Fibroblast of peridontal ligament (primary cell): Measurements from ENCODE around the gene RUNX1.

ENCODE experiments used
- DNase-seq: peaks from one replicate; pipeline ENCODE4 v3.0.0-alpha.2; 2010; ENCODE audit errors: extremely low read depth

RUNX1 gene

DNA sequence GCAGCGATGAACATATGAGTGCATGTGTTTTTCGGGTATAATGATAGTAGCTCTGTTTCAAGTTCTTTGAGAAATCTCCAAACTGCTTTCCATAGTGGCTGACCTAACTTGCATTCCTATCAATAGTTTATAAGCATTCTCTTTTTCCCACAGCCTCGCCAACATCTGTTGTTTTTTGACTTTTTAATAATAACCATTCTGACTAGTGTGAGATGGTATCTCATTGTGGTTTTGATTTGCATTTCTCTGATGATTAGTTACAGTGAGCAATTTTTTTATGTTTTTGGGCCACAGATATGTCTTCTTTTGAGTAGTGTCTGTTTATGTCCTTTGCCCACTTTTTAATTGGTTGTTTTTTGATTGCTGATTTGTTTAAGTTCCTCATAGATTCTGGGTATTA is 10.6 kb upstream of the RUNX1 start:
- DNase-seq: peak; percentile 62

DNA sequence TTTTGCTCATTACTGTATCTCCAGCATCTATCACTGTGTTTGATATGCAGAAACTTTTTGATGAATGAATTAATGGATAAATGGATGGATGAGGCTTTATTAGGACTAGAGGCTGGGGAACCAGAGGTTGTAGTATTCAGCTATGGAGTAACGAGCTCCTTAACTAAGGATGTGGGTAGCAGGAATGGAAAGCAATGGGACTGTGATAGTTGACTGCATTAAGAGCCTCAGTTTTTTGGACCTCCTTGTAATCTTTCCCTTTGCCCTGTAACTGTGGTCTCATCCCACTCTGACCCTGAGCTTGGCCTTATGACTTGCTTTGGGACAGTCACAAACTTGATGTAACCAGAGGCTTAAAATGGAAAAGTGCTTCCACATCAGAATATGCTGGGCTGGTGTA is 9.0 kb upstream of the RUNX1 start:
- DNase-seq: no peak

DNA sequence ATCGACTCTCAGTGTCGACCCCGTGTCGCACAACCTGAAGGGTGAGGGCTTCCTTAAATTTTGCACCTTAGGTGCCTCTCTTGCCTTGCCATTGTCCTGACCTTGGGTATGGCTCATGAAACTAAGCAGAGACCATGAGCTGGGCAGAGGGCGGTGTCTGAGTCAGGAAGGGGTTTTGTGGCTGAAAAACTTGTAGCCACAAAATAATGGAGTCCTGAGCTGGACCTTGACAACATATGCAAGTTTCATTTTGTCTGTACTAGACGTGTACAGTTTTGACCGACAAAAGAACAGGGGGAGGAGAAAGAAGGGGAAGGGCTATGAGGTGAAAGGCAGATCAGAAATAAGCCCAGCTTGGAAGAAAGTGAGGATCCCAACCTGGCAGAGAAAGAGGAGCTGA is 8.3 kb upstream of the RUNX1 start:
- DNase-seq: no peak

DNA sequence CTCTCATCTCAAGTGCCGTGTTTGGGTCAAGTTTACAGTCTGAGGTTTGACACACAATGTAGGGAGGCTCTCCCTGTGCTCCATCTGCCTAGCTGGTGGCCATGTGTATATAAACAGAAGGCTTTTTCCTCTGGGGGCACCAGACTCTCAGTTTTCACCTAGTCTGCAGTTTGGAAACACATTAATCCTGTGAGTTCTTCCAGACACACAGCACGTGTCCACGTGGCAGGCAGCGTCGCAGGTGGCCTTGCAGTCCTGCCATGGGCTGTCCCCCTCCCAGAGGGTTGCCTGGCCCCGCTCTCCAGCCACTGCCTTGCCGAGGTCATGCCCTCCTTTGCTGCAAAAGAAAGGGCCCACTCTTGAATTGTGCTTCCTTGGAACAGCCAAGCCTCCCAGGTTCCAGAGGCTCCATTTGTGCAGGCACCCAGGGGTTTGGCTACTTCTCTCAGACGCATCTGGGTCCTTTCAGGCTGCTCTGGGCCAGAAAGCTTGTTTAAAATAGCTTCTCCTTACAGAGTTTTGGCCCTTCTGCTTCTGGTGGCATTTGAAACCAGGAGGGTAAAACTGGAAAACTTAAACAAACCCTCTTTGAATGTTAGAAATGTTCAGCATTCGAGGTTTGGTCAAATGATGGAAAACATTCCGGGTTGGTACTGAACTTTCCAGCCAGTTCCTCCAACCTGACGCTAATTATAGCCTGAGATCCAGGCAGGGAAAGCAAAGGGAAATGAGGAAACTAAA is 4.4 kb upstream of the RUNX1 start:
- DNase-seq: peak; percentile 35

DNA sequence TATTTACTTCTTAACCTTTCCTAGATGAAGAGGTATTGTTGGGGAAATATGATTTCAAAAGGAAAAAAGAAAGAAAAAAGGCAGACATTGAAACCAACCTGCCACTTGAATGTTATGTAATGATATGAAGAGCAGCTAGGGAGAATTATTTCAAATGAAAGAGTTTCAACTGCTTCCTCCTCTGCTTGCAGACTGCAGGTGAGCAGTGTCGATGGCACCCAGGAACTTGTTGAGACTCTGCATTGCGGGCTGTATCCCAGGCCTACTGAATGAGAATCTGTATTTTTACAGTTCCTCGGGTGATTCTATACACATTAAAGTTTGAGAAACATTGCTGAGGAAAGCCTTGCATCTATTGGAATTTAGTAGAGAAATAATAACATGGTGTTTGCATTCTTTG is 3.7 kb upstream of the RUNX1 start:
- DNase-seq: no peak

DNA sequence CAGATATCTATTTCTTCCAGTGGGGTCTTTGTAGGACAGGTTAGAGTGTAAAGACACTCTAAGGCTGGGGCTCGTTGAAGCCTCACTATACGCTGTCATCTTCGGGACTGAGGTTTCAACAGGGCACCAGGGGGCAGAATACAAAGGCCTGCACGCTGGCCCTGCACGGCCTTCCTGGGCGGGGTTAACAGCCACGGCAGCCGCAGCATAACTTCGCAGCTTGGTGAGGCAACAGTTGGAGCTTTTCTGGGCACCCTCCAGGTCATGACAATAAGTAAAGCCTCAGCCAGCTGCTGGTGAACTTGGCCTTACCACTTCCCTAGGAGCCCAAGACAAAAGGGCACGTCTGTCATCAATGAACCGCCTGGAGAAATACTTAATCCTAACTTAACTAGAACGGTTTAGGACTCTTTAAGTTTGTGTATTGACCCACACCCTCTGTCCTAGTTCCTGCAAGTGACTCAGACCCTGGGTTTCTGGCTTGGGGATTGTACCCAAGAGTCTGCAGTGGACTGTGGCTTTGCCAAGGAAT is 2.3 kb upstream of the RUNX1 start:
- DNase-seq: peak; percentile 39

DNA sequence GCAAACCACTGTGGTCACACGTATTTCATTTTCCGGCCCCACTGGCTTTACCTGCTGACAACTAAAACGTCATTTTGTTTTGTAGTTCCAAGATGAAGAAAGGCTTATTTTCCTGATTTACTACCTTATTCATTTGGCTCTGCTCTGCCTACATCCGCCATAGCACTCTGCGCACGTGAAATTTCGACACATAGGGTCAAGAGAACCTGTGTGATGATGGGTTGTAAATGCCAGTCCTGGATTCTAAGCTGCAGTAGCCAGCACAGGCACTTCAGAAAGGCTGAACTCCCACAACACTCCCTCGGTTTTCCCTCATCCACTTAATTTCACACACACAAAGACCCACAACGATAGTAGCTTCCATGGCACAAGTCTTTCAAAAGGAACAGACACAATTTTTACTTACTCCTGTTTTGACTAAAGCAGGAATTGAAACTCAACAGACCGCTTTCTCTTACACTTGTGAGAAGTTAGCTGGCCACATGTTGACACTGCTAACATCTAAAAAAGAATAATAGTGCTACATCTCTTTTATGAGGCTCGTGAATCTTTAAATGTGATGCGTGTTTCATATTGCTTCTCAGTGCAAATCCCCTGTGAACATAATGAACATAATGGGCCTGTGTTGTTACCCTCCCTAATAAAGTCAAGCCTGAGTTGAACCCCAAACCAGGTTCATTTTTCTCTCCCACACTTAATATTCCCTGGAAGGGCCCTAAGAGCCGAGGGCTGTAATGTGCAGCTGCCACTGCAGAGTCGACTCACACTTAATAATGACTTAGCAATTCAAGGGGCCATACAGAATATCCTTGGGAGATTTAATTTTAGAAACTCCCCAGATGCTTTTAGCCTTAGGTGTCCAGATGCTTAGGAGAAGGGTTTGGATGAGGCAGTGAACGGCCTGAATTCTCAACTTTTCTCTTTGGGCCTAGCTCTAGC is 1.5 kb upstream of the RUNX1 start:
- DNase-seq: no peak

DNA sequence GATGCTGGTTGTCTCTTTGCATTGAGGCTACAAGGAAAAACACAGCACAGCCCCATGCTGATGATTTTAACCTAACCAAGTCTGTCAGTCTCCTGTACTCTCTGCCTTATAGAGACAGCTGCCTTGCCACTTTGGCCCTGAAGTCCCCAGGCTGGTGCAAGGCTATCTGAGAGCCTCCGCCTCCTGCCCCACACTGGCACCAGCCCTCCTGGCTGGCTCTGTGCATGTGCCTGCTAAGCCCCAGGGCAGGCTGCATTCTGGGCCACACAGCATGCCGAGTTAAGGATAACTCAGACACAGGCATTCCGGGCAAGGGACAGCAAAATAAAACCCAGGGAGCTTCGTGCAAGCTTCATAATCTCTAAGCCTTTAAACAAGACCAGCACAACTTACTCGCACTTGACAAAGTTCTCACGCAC is 910 bp downstream of the RUNX1 start:
- DNase-seq: peak; percentile 41

DNA sequence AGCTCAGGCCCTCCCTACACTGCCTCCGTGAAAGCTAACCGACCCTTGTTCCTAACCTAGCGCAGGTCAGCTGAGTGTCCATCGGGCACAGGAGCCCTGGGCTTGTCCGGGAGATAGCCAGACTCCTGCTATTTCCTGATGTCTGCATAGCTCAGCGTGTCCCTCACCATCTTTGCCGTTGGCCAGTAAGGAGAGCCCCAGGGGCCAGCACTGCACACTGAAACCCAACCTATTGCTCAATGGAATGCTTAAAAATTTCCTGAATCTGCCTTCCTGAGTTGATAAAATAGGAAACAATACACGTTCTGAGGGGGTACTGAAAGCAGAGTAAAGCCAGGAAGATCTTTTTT is 2.2 kb downstream of the RUNX1 start:
- DNase-seq: no peak

DNA sequence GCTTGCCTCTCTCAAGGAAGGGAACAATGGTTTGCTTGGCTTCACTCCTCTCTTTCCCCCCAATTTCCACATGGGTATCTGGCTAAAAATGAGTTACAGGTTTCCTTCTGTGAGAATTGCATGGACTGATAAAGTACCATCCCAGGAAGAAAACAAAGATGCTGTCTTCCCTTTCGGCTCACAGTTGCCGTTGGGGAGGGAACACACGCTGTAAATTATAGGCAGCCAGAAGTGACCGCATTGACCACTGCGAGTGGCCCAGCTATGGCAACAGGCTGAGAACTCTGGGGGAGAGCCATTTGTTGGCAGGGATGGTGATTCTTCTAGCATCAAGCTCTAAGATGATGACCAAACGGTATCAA is 2.9 kb downstream of the RUNX1 start:
- DNase-seq: no peak

DNA sequence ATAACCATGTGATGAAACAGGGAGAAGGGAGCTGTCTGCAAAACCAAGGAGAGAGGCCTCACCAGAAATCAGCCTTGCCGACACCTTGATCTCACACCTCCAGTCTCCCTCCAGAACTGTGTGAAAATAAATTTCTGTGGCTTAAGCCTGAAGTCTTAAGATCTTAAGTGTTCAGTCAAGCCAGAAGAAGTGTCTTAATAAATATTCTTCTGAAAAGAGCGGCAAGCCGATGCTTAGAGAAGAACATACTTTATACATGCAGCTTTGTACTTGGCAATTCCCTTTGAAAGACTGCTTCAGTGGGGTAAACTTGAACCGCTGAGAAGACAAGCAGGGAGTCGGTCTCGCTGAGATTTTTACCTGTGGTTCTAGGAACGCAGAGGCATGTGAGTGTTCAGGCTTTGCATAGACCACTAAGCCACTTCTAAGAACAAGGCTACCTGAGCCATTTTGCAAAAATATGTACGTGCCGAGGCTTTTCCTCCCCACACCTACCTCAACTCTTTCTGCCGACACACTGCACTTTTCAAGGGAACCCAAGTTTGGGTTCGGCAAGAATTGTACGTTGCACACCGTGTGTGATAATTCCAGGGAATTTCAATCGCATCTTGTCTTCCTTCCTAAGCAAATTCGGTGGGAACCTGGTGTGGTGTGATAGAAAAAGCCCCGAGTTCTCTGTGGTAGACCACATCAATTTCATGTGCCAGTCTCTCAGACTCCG is 3.4 kb downstream of the RUNX1 start:
- no peak for DNase-seq

DNA sequence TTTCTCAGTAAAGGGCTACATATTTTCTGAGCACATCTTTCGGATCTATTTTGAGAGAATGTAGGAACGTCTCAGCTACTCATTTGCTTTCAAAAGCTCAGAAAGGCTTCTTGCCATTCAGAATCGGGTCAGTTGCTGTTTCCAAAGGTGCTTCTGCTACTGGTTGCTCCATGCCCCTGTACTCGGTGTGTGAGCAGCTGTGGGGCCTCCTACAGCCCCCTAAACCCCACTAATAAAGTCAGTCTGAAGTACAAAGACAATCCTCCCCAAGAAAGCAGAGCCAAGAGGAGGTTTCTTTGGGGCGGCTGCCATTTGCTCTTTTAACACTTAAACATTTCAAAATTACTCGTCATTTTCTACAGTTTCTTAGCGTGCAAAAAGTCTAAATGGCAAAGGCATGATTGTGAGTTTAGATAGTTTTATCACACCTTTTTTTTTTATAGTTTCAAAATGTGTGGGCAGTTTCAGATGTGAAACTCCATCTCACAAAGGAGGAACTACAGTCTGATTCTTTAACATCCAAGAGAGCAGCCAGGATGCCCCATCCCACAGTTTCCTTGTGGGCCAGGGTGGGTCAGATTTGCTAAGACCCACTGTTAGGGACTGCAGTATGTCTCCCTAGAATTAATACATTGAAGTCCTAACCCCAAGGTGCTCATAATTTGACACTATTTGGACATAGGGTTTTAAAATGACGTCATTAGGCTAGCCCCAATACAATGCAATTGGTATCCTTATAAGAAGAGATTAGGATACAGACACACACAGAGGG is 4.1 kb downstream of the RUNX1 start:
- no peak for DNase-seq

DNA sequence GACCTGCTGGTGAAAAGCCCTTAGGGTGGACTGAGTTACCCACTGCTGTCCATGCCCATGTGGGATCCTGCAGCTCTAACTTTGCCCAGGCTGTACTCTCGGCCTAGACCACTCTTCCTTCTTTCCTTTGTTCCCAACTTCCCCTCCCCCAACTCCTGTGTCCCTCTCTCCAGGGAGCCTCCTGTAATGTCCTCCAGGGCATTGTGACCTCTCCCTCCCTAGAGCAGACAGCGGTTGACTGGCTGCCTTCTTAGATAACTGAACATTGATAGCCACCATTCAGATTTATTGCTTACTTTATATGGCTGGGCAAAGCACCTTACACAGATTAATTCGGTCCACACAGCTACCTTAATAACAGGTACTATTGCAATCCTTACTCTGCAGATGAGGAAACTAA is 5.0 kb downstream of the RUNX1 start:
- no peak for DNase-seq

DNA sequence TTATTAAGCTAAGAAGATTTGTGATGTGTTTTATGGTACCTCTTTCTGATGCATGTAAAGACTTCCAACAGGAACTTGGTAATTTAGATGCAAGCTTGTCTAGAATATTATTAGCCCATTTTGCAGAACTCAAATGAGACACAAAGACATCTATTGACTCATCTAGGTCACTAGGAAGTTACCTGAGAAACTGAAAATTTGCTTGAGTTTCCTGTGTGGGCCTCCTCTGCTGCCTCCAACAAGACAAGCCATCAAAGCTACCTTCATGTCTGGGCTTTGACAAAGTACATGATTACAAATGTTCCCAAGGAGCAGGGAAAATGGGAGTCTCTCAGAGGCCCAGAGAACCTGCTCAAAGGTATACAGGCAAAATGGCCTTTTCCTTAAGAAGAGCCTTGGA is 5.6 kb downstream of the RUNX1 start:
- DNase-seq: no peak

DNA sequence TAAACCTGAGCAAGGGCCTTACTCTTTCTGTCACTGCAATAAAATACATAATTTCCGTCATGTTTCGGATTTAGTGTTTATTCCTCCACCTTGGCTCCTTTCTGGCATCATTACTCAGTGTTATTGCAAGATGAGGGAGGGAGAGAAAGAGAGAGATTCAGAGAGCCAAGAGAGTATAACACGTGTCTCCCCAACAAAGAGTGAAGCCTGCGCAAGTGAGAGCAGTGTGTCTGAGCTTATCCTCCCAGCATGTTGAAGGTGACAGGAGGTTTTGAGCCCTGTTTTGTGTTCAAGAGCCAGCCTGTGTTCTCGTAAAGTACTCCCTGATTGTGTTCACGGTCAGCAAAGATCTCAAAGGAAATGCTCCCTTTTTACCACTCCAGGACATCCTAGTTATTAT is 6.3 kb downstream of the RUNX1 start:
- DNase-seq: no peak

DNA sequence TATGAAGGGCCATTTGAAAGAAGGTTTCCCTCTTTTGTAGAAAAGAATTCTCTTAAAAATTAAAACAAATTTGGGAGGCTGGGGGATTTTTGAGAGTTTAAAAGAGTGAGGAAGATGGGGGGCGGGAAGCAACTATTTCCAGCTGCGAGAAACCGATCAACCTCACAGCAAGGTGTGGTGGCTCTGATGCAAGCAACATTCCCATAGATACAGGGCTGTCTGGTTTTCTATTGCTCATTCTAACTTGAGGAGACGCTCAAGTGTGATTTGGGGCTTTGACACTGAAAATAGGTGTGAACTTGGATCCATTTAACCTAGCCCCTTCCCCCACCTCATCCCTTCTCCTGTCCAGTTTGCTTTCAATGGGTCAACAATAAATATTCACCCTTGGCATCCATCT is 7.2 kb downstream of the RUNX1 start:
- no peak for DNase-seq

DNA sequence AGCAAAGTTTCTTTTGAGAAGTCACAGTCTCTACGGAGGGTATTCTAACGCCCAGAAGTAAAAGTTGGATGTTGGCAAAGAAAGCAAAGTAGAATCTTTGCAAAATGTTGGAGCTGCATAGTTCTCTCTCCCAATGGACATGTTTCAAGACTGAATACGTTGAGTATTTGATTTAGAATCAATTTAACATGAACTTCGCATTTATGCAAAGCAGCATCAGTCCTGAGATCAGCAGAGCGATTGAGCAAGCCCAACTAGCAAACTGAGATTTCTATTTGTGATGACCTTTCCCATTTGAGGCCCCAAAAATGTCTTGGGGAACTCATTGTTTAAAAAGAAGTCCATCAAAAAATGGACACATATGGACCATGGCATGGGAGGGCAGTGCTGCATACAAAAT is 8.0 kb downstream of the RUNX1 start:
- DNase-seq: peak; percentile 19

DNA sequence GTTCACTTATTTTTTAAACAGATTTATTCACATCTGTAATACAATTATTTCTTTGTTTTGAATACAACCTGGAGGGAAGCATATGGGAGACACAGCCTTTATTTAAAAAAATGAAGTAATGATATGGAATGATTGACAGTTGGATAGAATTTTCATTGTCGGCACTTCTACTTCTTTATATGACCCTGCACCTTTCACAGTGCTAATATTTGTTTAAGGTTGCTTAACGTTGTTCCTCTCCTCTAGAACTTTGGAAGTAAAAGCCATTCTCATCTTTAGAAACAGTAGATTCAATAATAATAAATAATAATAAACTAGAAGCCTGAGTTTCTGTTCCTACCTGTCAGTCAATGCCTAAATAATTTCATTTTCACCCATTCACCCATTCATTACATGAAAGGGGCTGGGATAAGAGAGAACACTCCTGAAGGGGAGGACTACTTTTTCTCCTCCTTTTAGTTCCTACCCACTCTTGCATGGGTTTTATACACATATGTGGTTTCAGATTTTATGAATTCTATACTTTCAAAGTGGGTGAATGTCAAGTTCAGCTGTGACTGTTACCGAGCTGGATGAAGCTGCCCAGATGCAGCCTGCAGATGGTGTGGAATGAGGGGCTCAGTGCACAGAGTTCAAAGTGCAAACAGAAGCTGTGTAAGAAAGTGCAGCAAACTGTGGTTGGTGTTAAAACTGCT is 9.4 kb downstream of the RUNX1 start:
- DNase-seq: no peak

DNA sequence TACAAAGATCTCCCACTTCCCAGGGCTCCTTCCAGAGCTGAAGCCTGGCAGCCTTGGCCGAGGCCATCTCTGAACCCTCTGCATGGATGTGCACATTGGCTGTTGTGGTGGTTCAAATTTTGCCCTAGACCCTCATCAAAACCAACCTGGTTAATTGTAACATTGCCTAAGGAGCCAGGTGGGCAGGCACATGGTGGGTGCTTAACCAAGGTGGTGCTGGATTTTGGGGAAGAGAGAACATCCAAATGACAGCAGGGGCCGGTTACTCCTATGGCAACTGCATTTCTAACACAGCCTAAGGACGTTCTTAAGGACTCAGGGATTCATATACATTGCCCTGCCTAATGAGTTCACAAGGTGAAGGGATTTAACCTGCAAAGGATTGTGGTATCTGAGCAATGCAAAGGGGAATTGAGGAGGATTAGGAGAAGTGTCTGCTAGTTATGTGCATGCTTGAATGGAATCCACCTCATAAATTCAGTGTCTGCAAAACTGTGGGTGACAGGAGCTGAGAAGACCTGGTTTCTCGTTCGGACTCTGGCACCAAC is 10.3 kb downstream of the RUNX1 start:
- DNase-seq: no peak

DNA sequence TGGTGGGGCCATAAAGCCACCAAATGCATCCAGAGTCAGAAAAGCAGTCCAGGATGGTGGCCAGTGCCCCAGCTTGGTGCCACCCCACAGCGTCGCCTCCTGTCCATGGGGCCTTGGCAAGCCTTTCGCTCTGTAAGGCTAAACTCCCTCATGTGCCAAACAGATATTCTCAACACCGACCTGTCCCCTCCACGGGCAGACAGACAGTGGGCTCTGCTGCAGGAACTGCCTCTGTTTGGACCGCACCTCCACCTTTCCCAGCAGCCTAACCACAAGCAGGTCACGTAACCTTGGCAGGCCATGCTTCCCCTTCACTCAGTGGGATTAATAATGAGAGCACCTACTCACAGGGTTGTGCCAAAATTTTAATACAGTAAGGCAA is 11.7 kb downstream of the RUNX1 start:
- no peak for DNase-seq
